Measurements from ENCODE around the gene DHDH.
"Not testable (repeated sequence)": the region's sequence is repeated elsewhere in the genome, so short reads cannot be mapped to it uniquely, and the experiment has no call there.

DHDH gene

GRCh38 chr19:48918071-48918470 lies 15.4 kb upstream of the DHDH start:
- DNase-seq, result no peak

DNA sequence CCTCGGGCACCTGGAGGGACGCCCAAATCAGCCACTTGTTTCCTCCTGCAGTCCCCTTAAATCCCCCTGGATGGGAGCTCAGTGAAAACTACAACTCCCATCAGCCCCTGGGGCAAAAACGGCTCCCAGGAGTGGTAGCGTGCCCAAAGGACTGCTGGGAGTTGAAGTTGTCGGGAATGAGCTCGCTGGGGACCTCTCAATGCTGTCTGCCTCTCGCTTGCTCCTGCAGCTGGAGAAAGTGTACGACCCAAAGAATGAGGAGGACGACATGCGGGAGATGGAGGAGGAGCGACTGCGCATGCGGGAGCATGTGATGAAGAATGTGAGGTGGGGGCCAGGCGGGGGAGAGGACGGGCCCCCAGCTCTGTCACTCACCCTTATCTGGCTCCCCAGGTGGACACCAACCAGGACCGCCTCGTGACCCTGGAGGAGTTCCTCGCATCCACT lies 14.7 kb upstream of the DHDH start:
- DNase-seq, result no peak

- DNase-seq, result not testable (repeated sequence)
Measured at GRCh38 chr19:48919271-48919670, 14.2 kb upstream of the DHDH start.

DNA sequence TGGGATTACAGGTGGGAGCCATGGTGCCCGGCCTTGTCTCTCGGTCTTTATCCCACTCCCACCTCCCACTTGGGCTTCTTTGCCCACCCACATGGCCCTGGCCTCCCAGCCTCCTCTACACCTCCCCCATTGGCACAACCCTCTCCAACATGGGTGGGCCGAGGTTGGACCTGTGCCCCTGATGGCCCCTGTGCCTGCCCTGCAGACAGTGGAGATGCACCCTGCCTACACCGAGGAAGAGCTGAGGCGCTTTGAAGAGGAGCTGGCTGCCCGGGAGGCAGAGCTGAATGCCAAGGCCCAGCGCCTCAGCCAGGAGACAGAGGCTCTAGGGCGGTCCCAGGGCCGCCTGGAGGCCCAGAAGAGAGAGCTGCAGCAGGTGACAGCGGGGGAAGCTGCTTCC lies 12.6 kb upstream of the DHDH start:
- no peak for DNase-seq

GRCh38 chr19:48921721-48922500 lies 11.6 kb upstream of the DHDH start:
- no peak for DNase-seq

DNA sequence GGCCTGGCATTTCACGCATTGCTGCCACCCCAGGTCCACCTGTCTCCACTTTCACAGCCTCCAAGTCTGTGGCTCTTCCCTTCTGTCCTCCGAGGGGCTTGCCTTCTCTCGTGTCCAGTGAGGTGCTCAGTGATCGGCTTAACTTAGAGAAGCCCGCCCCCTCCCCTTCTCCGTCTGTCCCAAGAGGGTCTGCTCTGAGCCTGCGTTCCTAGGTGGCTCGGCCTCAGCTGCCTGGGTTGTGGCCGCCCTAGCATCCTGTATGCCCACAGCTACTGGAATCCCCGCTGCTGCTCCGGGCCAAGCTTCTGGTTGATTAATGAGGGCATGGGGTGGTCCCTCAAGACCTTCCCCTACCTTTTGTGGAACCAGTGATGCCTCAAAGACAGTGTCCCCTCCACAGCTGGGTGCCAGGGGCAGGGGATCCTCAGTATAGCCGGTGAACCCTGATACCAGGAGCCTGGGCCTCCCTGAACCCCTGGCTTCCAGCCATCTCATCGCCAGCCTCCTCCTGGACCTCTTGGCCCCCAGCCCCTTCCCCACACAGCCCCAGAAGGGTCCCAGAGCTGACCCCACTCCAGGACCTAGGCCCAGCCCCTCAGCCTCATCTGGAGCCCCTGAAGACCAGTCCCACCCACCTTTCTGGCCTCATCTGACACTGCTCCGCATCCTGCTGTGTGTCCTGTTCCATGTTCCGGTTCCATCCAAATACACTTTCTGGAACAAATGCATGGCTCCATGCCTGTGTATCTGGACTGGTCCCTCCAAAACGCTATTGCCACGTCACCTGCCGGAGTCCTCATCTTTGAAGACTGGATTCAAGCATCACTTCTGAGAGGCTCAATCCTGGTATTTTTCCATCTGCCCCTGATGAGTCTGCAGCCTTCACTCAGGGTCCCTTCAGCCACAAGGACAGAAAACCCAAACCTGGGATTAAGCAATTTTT lies 10.7 kb upstream of the DHDH start:
- DNase-seq, result no peak

DNA sequence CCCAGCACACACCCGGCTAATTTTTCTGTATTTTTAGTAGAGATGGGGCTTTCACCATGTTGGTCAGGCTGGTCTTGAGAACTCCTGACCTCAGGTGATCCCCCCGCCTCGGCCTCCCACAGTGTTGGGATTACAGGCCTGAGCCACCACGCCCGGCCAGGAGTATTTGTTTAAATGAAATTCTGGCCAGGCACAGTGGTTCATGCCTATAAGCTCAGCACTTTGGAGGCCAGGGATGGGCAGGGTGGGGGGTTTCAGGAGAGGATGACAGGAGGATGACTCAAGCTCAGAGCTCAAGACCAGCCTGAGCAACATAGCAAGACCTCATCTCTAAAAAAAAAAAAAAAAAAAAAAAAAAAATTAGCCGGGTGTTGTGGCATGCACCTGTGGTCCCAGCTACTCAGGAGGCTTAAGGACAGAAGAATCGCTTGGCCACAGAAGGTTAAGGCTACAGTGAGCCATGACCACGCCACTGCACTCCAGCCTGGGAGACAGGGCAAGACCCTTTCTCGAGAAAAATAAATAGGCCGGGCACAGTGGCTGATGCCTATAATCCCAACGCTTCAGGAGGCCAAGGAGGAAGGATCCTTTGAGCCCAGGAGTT lies 8.2 kb upstream of the DHDH start:
- no peak for DNase-seq

DNA sequence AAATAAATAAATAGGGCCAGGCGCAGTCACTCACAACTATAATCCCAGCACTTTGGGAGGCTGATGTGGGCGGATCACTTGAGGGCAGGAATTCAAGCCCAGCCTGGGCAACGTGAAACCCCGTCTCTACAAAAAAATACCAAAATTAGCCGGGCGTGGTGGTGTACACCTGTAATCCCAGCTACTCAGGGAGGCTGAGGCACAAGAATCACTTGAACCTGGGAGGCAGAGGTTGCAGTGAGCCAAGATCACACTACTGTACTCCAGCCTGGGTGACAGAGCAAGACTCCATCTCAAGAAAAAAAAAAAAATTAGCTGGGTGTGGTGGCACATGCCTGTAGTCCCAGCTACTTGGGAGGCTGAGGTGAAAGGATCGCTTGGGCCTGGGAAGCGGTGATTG lies 7.6 kb upstream of the DHDH start:
- not testable (repeated sequence) for DNase-seq

GRCh38 chr19:48926909-48927308 lies 6.6 kb upstream of the DHDH start:
- no peak for DNase-seq

DNA sequence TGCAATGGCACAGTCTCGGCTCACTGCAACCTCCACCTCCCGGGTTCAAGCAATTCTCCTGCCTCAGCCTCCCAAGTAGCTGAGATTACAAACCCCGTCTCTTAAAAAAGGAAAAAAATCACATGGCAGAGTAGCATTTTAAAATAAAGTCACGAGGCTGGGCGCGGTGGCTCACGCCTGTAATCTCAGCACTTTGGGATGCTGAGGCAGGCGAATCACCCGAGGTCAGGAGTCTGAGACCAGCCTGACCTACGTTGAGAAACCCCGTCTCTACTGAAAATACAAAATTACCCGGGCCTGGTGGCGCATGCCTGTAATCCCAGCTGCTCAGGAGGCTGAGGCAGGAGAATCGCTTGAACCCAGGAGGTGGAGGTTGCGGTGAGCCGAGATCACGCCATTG lies 5.8 kb upstream of the DHDH start:
- DNase-seq, result not testable (repeated sequence)

GRCh38 chr19:48928164-48929025 lies 5.1 kb upstream of the DHDH start:
- no peak for DNase-seq

GRCh38 chr19:48934837-48935236 lies 1.3 kb downstream of the DHDH start:
- DNase-seq, result no peak

DNA sequence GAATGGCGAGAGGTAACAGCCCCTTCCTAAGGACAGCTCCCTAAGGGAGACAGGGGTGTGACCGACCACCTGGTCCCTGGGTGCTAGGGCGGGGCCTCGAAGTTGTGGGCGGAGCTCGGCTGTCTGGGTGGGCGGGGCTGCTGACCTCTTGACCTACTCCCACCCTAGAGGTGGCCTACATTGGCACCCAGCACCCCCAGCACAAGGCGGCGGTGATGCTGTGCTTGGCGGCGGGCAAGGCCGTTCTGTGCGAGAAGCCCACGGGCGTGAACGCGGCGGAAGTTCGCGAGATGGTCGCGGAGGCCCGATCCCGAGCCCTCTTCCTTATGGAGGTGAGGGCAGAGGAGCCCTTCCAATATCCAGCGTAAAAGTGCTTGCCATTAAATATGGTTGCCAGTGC lies 2.4 kb downstream of the DHDH start:
- DNase-seq, result no peak

DNA sequence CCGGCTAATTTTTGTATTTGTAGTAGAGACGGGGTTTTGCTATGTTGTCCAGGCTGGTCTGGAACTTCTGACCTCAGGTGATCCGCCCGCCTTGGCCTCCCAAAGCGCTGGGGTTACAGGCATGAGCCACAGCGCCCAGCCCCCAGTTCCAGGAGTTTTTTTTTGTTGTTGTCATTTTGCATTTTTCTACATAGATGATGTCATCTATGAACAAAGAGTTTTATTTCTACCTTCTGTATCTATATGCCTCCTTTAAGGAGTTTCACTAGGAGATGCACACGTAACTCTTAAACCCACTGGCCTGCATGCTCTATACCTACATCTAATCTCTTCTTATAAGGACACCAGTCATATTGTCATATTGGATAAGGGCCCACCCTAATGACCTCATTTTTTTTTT lies 4.8 kb downstream of the DHDH start:
- no peak for DNase-seq

- DNase-seq, result no peak
Measured at GRCh38 chr19:48940902-48941301, 7.4 kb downstream of the DHDH start.

DNA sequence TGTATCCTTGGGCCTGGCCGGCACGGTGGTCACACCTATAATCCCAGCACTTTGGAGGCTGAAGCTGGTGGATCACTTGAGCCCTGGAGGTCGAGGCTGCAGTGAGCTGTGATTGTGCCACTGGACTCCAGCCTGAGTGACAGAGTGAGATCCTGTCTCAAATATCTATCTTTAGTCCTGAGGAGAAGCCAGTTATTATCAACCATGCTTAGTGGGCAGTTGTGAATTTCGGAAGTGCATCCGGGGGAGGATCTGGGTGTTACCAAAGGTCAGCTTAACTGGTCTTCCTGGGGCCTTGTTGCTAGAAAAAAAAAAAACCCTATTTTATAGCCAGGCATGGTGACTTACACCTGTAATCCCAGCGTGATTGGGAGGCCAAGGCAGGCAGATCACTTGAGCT lies 9.6 kb downstream of the DHDH start:
- DNase-seq, result no peak

- DNase-seq, result no peak
Measured at GRCh38 chr19:48945415-48945814, 11.9 kb downstream of the DHDH start.

GRCh38 chr19:48945817-48946216 lies 12.3 kb downstream of the DHDH start:
- DNase-seq, result no peak

DNA sequence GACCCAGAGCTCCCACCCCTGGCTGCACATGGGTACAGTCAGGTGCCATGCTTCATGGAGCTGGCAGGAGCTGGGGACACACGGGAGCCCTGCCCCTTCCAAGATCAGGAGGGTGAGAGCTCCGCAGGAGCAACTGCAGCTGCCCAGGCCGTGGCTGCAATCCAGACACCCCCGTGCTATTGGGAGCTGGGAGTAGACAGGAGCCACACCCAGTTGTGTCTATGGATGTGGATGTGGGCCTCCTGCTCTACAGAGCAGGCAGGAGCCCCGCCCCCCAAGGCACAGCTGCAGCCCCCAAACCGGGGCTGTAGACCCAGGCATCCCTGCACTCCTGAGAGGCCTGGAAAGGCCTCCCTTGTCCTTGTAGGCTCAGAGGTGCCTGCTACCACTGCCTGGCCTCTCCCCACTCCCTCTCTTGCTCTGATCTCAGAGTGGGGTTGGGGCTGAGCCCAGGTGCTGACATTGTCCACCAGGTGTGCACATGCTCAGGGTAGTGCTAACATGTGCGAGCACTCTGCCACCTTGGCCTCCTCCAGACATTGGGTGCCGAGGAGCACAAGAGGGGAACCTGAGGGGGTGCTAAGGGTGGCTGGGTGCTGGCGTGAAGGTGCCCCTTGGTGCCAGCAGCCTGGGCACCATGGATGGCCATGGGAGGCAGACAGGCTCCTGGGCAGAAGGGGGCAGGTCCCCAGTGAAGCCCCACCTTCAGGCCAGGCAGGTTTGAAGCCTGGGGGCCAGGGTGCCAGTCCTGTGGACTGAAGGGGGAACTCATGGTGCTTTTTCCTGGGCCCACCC lies 13.2 kb downstream of the DHDH start:
- DNase-seq, result no peak

- no peak for DNase-seq
Measured at GRCh38 chr19:48947258-48947542, 13.7 kb downstream of the DHDH start.

GRCh38 chr19:48950159-48950558 lies 16.7 kb downstream of the DHDH start:
- DNase-seq, result no peak

Data from NCI-H1092 (cell line).